AG09309 (cell line): ENCODE data around the gene SRPK2.
"Not testable (repeated sequence)": the region's sequence is repeated elsewhere in the genome, so short reads cannot be mapped to it uniquely, and the experiment has no call there.

ENCODE experiments used
- DNase-seq: peaks from one replicate; pipeline ENCODE4 v3.0.0-alpha.2; 2010; ENCODE audit warnings: low read depth
- H3K4me3 ChIP-seq: 2 replicates; pipeline ENCODE4 v1.5.1; 2011; ENCODE audit warnings: mild to moderate bottlenecking, low read depth, low read length, moderate library complexity; ENCODE audit not compliant: control insufficient read depth
- CTCF ChIP-seq: IDR thresholded peaks from 2 replicates; pipeline ENCODE4 v1.5.1; 2011; ENCODE audit warnings: mild to moderate bottlenecking, low read depth, low read length, inconsistent platforms; ENCODE audit not compliant: insufficient read depth, control insufficient read depth; ENCODE audit errors: missing control alignments

SRPK2 gene

GRCh38 chr7:105376908-105377533 lies 11.7 kb downstream of the SRPK2 start:
- H3K4me3 ChIP-seq, result no peak overlapping the region
- TF ChIP-seq CTCF, result no peak
- DNase-seq, result no peak

GRCh38 chr7:105369944-105370343 lies 18.8 kb downstream of the SRPK2 start:
- DNase-seq, result no peak
- no peak overlapping the region for H3K4me3 ChIP-seq
- no peak for TF ChIP-seq CTCF

- no peak overlapping the region for H3K4me3 ChIP-seq
- no peak for TF ChIP-seq CTCF
- no peak for DNase-seq
Measured at GRCh38 chr7:105367458-105367857, 21.3 kb downstream of the SRPK2 start.

GRCh38 chr7:105365541-105366534 lies 22.9 kb downstream of the SRPK2 start:
- no peak overlapping the region for H3K4me3 ChIP-seq
- DNase-seq, result no peak
- no peak for TF ChIP-seq CTCF

- no peak overlapping the region for H3K4me3 ChIP-seq
- no peak for TF ChIP-seq CTCF
- DNase-seq, result no peak
Measured at GRCh38 chr7:105364684-105365083, 24.0 kb downstream of the SRPK2 start.

- not testable (repeated sequence) for H3K4me3 ChIP-seq, DNase-seq
Measured at GRCh38 chr7:105363657-105364056, 25.1 kb downstream of the SRPK2 start.

- not testable (repeated sequence) for H3K4me3 ChIP-seq, DNase-seq
Measured at GRCh38 chr7:105362685-105363084, 26.0 kb downstream of the SRPK2 start.

- not testable (repeated sequence) for DNase-seq, H3K4me3 ChIP-seq
Measured at GRCh38 chr7:105361995-105362394, 26.7 kb downstream of the SRPK2 start.

GRCh38 chr7:105360149-105360548 lies 28.6 kb downstream of the SRPK2 start:
- DNase-seq, H3K4me3 ChIP-seq: not testable (repeated sequence)
